Hematopoietic multipotent progenitor cell treated with erythropoietin and hydrocortisone succinate and interleukin-3 and kit ligand, for 4 days (in vitro differentiated cells): Measurements from ENCODE around the gene HOXB4.

Experiments used
- DNase-seq: peaks from one replicate; pipeline ENCODE4 v3.0.0-alpha.2; 2015

Gene HOXB4

GRCh38 chr17:48601207-48601538 lies 23.0 kb upstream of the HOXB4 start:
- DNase-seq: no peak

- DNase-seq: no peak
Measured at GRCh38 chr17:48600244-48601098, 22.3 kb upstream of the HOXB4 start.

DNA sequence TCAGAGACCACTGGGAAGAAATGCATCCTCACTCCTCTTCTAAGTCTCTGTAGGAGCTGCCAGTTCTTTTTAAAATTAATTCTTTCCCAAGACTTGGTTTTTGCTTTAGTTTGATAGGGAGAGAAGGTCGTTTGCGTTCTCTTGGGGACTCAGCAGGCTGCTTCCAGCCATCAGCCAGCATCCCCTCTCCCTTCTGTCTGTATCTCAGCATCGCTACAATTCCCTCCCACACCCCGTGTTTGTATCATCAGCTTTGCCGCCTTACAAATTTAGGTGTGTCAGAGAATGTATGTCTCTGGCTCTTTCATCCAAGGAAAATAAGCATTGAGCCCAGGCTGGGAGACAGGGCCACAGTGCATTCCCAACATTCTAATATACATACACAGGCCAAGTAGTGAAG lies 21.2 kb upstream of the HOXB4 start:
- DNase-seq: no peak

DNA sequence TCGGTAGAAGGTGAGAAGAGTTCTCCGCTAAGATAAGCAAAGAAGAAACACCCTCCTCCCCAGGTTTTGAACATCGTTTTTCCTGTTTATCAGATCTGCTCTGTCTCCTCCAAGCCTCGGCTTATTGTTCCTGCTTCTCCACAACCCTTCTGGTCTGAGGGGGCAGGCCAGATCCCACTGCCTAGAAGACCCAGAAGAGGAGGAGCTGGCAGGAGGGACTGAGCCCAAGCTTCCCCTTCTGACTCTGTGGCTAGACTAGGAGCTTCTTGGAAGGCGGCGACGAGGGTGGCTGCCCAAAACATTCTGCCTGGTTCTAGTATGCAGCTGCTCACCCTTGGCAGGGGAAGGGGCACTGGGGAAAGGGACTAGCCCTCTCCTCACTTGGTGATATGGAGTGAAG lies 20.6 kb upstream of the HOXB4 start:
- DNase-seq: no peak

GRCh38 chr17:48597778-48598631 lies 19.9 kb upstream of the HOXB4 start:
- DNase-seq: peak; percentile 75

DNA sequence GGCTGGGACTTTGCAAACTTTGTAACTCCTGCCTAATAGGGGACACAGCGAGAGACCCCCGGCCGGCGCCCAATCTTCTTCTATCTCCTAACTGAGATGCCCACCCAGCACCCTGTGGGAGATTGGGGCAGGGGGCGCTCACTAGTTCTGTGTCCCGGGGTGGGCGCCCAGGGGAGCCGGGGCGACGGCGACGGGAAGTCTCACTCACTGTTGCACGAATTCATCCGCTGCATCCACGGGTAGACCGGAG lies 19.3 kb upstream of the HOXB4 start:
- DNase-seq: no peak

- DNase-seq: no peak
Measured at GRCh38 chr17:48596735-48597527, 18.8 kb upstream of the HOXB4 start.

- DNase-seq: peak; percentile 51
Measured at GRCh38 chr17:48596000-48596734, 18.0 kb upstream of the HOXB4 start.

GRCh38 chr17:48595278-48595999 lies 17.3 kb upstream of the HOXB4 start:
- DNase-seq: no peak

- DNase-seq: no peak
Measured at GRCh38 chr17:48594538-48595277, 16.6 kb upstream of the HOXB4 start.

DNA sequence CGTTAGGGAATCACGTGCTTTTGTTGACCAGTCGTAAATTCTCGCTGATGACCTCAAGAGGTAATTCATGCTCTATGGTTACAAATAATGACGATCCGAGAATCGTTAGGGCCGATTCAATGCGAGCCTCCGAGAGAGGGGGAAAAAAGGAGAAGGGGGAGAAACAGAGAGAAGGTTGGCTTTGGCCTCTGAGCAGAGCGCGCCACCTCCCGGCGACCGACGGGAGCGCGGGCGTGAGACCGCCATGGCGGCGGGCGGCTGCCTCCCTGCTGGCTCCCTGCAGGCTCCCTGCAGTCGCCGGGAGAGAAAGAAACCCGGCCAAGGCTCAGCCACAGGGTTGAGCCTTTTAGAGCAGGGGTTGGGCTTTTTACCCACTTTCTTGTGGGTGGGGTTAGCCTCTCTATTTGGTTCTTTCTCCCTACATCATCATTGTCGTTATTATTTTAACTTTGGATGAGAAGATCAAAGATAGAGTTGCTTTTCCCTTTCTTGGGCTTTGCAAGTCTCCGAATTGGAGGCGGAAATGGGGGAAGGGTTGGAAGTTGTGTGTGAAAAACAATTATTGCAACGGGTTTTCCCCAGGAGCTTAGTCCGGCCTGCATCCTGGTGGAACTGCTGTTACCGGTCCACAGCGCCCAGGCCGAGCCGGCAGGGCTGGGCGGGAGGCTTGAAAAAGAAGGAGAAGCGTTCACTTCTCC lies 15.8 kb upstream of the HOXB4 start:
- DNase-seq: peak; percentile 90

- DNase-seq: peak; percentile 68
Measured at GRCh38 chr17:48593126-48593829, 15.1 kb upstream of the HOXB4 start, which contains the start of gene HOXB5. HOXB5 (minus strand) TSS chr17:48593779; CDS start chr17:48593682, 97 bp downstream.

- peak; percentile 69 for DNase-seq
Measured at GRCh38 chr17:48592577-48592976, 14.4 kb upstream of the HOXB4 start.

GRCh38 chr17:48592057-48592514 lies 13.9 kb upstream of the HOXB4 start:
- no peak for DNase-seq

DNA sequence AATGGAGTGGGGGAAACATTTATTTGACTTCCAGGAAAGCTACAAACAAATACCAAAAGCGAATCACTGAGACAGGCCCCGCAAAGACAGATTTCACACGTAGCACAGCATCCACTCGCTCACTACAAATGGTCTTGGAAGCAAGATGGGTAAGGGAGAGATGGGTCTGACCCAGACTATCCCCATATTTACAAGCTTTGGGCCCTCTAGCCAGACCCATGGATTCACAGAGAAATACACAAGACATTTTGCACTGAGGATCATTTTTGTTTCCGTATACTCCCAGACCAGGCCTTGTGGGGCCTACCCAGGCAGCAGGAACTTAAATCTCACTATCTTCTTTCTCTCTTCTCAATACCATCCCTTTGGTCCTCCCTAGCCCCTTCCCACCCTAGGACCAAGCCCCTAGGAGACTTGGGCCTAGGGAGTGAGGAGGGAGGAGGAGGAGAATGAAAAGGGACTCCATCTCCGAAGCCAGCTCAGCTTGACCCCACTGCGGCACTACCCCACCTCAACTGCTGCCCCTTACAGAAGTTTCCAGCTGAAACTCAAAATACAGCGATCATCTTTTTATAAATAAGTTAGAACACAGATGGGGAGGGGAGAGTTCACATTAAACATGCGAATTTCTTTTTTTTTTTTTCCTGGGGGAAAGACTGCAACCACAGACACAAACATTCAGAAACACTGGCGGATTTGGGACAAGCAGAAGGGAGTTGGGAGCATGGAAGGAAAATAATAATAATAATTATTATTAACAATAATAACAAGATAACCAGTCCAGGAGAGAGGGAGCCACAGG lies 13.3 kb upstream of the HOXB4 start:
- DNase-seq: no peak

DNA sequence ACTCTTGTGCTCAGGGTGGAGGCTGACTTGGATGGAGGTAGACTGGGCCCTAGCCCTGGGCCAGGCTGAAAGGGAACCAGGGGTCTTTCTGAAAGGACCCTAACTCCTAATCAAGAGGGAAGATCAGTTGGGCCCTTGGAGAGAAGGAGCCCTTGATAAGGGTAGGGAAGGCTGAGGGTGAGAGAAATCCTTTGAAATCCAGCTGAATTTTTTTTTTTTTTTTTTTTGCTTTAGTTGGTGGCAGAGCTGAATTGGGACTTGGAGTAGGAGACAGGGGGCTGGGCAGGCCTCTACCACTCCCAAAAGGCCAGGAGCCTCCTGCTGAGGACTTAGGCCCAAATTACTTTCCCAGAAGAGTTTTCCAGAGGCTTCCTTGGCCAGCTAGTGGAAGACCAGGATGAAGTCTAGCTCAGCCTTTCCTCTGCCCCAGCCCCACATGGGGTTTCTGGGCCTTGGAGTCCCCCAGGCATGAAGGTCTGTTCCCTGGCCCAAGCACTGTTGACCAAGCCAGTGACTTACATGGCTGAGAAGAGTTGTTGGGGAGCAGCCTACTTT lies 12.5 kb upstream of the HOXB4 start:
- no peak for DNase-seq

DNA sequence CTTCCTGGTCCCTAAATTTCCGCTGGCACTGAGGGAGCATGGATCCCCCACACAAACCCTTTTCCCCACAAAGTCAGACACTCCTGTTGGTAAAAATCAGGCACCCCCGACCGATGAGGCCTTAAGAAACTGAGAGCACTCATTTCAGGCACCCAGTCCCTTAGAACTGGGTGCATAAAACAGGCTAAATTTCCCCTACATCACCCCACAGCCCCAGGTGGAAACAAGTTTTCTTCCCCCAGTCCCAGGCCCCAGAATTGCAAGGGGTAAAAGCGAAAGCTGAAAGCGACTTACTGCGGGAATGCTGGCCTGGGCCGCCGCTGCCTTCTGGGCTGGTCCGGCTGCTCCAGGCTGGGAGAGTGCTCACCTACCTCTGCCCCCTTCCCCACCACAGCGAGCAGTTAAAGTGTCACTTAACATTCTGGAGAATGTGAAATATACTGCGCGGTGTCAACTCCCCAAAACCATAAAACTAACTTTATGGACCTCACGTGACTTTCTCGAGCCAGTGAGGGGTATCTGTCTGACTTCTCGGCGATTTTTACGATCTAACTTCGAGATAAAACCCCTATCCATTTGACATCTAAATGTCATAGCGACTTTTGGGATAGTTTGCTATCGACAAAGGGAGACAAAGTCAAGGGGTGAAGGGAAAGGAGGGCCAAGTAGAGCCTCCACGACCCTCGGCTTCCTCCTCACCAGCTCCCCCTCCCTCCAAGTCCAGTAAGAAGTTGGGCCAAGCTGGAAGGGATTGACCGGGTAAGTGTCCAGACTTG lies 11.9 kb upstream of the HOXB4 start, which contains the start of gene HOXB3:
Gene HOXB3, minus strand, starts transcription at position 411 of the 776 bp plus-strand sequence. CDS start 37,767 bp downstream, outside the sequence.
- no peak for DNase-seq
